Measurements from ENCODE around the gene FAHD2A. TPM values are rescaled to one million over a fixed set of nuclear protein-coding genes. Genes with fewer than 3 reads are reported as not detected.
"Not testable (repeated sequence)": the region's sequence is repeated elsewhere in the genome, so short reads cannot be mapped to it uniquely, and the experiment has no call there.

FAHD2A gene, protein sequence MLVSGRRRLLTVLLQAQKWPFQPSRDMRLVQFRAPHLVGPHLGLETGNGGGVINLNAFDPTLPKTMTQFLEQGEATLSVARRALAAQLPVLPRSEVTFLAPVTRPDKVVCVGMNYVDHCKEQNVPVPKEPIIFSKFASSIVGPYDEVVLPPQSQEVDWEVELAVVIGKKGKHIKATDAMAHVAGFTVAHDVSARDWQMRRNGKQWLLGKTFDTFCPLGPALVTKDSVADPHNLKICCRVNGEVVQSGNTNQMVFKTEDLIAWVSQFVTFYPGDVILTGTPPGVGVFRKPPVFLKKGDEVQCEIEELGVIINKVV
- 11.9 TPM for polyA plus RNA-seq

DNA sequence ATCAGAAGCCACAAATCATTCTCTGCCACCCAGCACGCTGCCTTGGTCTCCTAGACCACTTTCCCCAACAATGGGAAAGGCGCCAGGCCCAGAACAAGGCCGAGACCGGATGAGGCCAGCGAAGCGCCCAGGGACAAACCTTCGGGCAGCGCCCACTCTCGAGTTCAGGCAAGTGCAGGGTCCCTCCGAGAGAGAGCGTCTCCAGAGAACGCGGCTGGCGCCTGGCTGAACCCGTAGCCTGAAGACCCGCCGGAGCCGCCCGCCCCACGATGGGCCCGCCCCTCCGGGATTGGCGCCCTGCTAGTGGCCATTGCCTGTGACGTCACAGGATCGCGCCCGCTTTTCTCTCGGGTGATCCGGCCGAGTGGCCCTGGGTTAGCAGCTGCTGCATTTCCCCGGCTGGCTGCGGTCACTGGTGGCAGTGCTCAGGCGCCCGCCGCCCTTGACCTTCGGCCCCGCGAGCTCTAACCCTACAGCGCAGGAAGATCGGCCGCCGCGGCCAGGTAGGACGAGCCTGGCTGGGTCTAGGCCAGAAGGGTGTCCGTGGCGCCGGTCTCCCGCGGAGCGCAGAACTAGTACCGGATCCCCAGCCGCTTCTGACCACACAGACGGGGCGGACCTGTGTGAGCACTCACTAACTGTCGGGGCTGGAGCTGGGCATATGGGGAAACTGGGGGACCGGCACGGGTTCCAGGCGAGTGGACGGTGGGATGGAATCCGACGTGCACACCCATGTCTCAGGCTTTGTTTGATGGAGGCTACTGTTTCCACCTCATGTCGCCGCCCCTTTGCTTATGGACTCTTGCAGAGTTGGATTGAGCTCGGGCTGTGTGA is at the start of gene FAHD2A:
FAHD2A (plus strand) TSS at position 339 of the 834 bp plus-strand sequence. CDS start 2,851 bp downstream, outside the sequence.
- peak within 1 kb of the TSS; percentile 85 to 93 (median 93) for H3K27ac Mint-ChIP-seq
- H3K36me3 Mint-ChIP-seq, result peaks cover 1% of the 10 kb centered on the region
- peaks cover 11 to 17% (median 14%) of the 10 kb centered on the region in 3 donors for H3K4me1 Mint-ChIP-seq
- H3K27me3 Mint-ChIP-seq, result no peaks in the 10 kb centered on the region
- H3K4me3 Mint-ChIP-seq, result peak within 1 kb of the TSS; percentile 97 to 99 (median 99)
- no peaks in the 10 kb centered on the region for H3K9me3 Mint-ChIP-seq

GRCh38 chr2:95353055-95353575 is 49.4 kb upstream of the FAHD2A start:
- no peaks in the 10 kb centered on the region for H3K4me1 Mint-ChIP-seq
- no peaks in the 10 kb centered on the region for H3K36me3 Mint-ChIP-seq
- H3K27ac Mint-ChIP-seq, result no peak overlapping the region
- H3K27me3 Mint-ChIP-seq, result peaks cover 7% of the 10 kb centered on the region
- H3K9me3 Mint-ChIP-seq, result peaks cover 0 to 2% (median 0%) of the 10 kb centered on the region in 3 donors
- H3K4me3 Mint-ChIP-seq, result no peak overlapping the region

DNA sequence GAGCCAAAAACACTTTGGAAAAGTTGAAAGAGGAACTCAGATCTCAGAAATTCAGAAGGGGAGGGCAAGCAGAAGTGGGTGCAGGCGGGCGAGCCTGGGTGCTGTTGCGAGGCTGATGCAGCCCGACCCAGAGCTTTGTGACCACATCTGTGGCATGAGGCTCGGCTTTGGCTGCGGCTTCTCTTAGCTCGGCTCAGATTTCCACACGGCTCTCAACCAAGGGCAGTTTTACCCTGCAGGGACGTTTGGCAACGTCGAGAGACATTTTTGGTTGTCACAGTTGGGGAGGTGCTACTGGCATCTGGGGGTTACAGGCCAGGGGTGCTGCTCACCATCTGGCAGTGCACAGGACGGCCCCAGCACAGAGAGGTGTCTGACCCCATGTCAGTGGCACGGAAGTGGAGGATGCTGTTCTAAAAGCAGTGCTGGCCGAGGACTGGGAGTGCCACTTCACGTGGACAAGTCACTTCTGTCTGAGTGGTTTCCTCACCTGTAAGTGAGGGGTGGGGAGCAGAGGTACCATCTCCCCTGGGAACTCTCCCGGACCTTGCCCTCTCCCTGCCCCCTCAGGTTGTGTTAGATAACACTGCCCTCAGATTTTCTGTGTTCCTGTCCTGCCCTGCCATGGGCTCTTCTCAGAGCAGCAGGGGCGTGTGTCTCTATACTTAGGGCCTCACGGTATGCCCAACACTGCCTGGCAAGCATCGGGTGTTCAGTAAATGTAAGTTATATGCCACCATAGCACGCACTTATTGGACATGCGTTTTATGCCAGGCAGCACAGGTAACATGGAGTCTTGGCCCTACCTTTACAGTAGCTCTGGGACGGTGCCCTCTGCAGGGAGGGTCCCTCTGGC is 48.7 kb upstream of the FAHD2A start:
- H3K27me3 Mint-ChIP-seq, result peaks cover 7% of the 10 kb centered on the region
- H3K4me3 Mint-ChIP-seq, result no peak overlapping the region
- H3K4me1 Mint-ChIP-seq, result no peaks in the 10 kb centered on the region
- no peaks in the 10 kb centered on the region for H3K36me3 Mint-ChIP-seq
- peaks cover 0 to 2% (median 0%) of the 10 kb centered on the region in 3 donors for H3K9me3 Mint-ChIP-seq
- no peak overlapping the region for H3K27ac Mint-ChIP-seq

DNA sequence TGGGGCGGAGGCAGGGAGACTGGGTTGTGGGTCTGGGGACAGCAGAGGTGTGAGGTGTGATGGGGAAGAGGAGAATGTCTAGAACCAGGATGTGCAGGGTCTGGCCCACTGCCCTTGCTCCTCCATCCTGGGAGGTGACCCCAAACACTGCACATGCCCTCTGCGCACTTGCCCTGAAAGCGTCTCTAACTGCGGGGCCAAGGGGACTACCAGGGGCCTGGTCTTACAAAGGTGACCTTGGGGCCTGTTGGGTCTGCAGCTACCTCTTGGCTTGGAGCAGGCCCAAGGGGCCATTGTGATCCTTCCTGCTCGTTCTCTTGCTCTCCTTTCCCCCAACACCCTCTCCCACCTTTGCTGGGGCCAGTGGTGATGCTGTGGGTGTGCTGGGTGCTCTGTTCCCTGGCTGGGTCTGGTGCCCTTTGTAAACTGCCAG is 48.0 kb upstream of the FAHD2A start:
- peaks cover 10% of the 10 kb centered on the region for H3K27me3 Mint-ChIP-seq
- no peaks in the 10 kb centered on the region for H3K36me3 Mint-ChIP-seq
- H3K4me1 Mint-ChIP-seq, result no peaks in the 10 kb centered on the region
- no peak overlapping the region for H3K27ac Mint-ChIP-seq
- peaks cover 0 to 2% (median 0%) of the 10 kb centered on the region in 3 donors for H3K9me3 Mint-ChIP-seq
- no peak overlapping the region for H3K4me3 Mint-ChIP-seq

- no peaks in the 10 kb centered on the region for H3K4me1 Mint-ChIP-seq
- no peak overlapping the region for H3K4me3 Mint-ChIP-seq
- H3K27ac Mint-ChIP-seq, result no peak overlapping the region
- H3K36me3 Mint-ChIP-seq, result no peaks in the 10 kb centered on the region
- peaks cover 0 to 2% (median 0%) of the 10 kb centered on the region in 3 donors for H3K9me3 Mint-ChIP-seq
- peaks cover 9% of the 10 kb centered on the region for H3K27me3 Mint-ChIP-seq
Measured at GRCh38 chr2:95354925-95355324, 47.6 kb upstream of the FAHD2A start.

DNA sequence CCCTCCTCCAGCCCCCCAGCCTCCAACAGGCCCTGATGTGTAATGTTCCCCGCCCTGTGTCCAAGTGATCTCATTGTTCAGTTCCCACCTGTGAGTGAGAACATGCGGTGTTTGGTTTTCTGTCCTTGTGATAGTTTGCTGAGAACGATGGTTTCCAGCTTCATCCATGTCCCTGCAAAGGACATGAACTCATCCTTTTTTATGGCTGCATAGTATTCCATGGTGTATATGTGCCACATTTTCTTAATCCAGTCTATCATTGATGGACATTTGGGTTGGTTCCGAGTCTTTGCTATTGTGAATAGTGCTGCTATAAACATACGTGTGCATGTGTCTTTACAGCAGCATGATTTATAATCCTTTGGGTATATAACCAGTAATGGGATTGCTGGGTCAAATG is 47.0 kb upstream of the FAHD2A start:
- not testable (repeated sequence) for H3K9me3 Mint-ChIP-seq, H3K36me3 Mint-ChIP-seq, H3K27me3 Mint-ChIP-seq, H3K4me3 Mint-ChIP-seq, H3K27ac Mint-ChIP-seq, H3K4me1 Mint-ChIP-seq

- no peak overlapping the region for H3K4me3 Mint-ChIP-seq
- H3K4me1 Mint-ChIP-seq, result no peaks in the 10 kb centered on the region
- no peaks in the 10 kb centered on the region for H3K36me3 Mint-ChIP-seq
- peaks cover 0 to 2% (median 0%) of the 10 kb centered on the region in 3 donors for H3K9me3 Mint-ChIP-seq
- no peak overlapping the region for H3K27ac Mint-ChIP-seq
- H3K27me3 Mint-ChIP-seq, result peaks cover 8% of the 10 kb centered on the region
Measured at GRCh38 chr2:95356821-95357700, 45.4 kb upstream of the FAHD2A start.

- Mint-ChIP-seq H3K27me3 (peaks cover 8% of the 10 kb centered on the region), H3K4me1 (no peaks in the 10 kb centered on the region), H3K4me3 (no peak overlapping the region), H3K36me3 (no peaks in the 10 kb centered on the region), H3K9me3 (peaks cover 0 to 2% (median 0%) of the 10 kb centered on the region in 3 donors), H3K27ac (no peak overlapping the region)
Measured at GRCh38 chr2:95357717-95358280, 44.7 kb upstream of the FAHD2A start.

- no peak overlapping the region for H3K4me3 Mint-ChIP-seq
- H3K4me1 Mint-ChIP-seq, result no peaks in the 10 kb centered on the region
- H3K9me3 Mint-ChIP-seq, result peaks cover 0 to 2% (median 0%) of the 10 kb centered on the region in 3 donors
- H3K36me3 Mint-ChIP-seq, result no peaks in the 10 kb centered on the region
- peaks cover 8% of the 10 kb centered on the region for H3K27me3 Mint-ChIP-seq
- no peak overlapping the region for H3K27ac Mint-ChIP-seq
Measured at GRCh38 chr2:95359031-95359430, 43.5 kb upstream of the FAHD2A start.

DNA sequence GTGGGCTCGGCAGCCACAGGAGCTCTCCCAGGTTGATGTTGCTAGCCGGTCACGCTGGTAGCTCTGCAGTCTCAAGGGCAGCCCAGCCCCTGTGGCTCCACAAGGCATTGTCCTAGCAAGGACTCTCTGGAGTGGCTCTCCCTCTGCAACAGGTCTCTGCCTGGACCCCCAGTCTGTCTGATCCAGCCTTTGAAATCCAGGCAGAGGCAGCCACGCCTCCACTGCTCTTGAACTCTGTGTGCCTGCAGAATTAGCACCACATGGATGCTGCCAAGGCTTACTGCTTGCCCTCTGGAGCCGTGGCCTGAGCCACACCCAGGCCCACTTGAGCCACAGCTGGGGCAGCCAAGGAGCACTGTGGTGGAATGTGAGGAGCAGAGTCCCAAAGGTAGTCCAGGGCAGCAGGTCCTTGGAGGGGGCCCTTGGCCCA is 43.0 kb upstream of the FAHD2A start:
- Mint-ChIP-seq H3K4me3 (no peak overlapping the region), H3K9me3 (peaks cover 0 to 2% (median 0%) of the 10 kb centered on the region in 3 donors), H3K36me3 (no peaks in the 10 kb centered on the region), H3K4me1 (no peaks in the 10 kb centered on the region), H3K27me3 (peaks cover 8% of the 10 kb centered on the region), H3K27ac (no peak overlapping the region)

GRCh38 chr2:95361216-95361980 is 41.1 kb upstream of the FAHD2A start:
- H3K4me3 Mint-ChIP-seq, result no peak overlapping the region
- peaks cover 12% of the 10 kb centered on the region for H3K27me3 Mint-ChIP-seq
- no peaks in the 10 kb centered on the region for H3K36me3 Mint-ChIP-seq
- no peaks in the 10 kb centered on the region for H3K9me3 Mint-ChIP-seq
- H3K4me1 Mint-ChIP-seq, result no peaks in the 10 kb centered on the region
- no peak overlapping the region for H3K27ac Mint-ChIP-seq

DNA sequence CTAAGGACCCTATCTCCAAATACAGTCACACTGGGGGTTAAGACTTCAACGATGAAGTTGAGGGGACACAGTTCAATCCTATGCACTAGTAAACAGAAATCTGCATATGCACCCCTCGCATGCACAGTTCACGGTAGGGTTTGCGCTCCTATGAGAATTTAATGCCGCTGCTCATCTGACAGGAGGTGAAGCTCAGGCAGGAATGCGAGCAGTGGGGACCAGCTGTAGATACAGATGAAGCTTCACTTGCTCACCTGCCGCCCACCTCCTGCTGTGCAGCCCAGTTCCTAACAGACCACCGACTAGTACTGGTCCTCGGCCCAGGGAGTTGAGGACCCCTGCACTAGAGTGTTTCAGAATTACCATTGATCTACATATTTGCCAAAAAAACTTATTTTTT is 40.0 kb upstream of the FAHD2A start:
- H3K27me3 Mint-ChIP-seq, result peaks cover 12% of the 10 kb centered on the region
- no peak overlapping the region for H3K27ac Mint-ChIP-seq
- H3K4me3 Mint-ChIP-seq, result no peak overlapping the region
- H3K9me3 Mint-ChIP-seq, result no peaks in the 10 kb centered on the region
- H3K4me1 Mint-ChIP-seq, result no peaks in the 10 kb centered on the region
- peaks cover 1% of the 10 kb centered on the region for H3K36me3 Mint-ChIP-seq

DNA sequence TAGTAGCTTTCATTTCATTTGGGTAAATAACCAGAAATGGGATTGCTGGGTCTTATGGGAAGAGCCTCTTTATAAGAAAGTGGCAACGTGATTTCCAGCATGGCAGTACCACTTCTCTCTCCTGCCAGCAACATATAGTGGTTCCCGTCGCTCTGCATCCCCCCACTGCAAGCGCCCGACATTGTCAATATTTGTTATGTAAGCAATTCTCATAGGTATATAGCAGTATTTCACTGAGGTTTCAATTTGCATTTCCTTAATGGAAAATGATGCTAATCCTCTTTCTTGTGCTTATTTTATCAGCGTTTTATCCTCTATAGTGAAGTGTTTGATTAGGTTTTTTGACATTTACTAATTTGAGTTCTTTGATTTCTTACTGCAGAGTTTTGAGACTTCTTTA is 36.0 kb upstream of the FAHD2A start:
- Mint-ChIP-seq H3K9me3 (peaks cover 0 to 5% (median 0%) of the 10 kb centered on the region in 3 donors), H3K4me3 (no peak overlapping the region), H3K27ac (no peak overlapping the region), H3K27me3 (peaks cover 10% of the 10 kb centered on the region), H3K4me1 (peaks cover 0 to 1% (median 0%) of the 10 kb centered on the region in 3 donors), H3K36me3 (peaks cover 1% of the 10 kb centered on the region)
